ENCODE results near the gene CACNA1S.

GRCh38 chr1:201017828-201018163 is 94.4 kb downstream of the CACNA1S start:
- no peak for TF ChIP-seq EZH2 (IDR thresholded peaks at IDR 0.05; ENCODE audit: insufficient read depth, poor library complexity, severe bottlenecking)
- TF ChIP-seq EZH2phosphoT487 (IDR thresholded peaks at IDR 0.05; ENCODE audit: insufficient read depth, low read depth) = no peak

All from GM23248 (cell line).